Umbilical cord (tissue), 2 donors: ENCODE measurements around the gene CAST. TPM values are rescaled to one million over a fixed set of nuclear protein-coding genes. Genes with fewer than 3 reads are reported as not detected.
A peak's percentile ranks its signal among the peaks of the same experiment; 100 is the strongest.

Source experiments
- DNase-seq: peaks from one replicate; pipeline ENCODE4 v3.0.0-alpha.2; 2015; ENCODE audit warnings: low spot score
- total RNA-seq: library from RNA; depleted of rRNA; stranded (reverse); fragments of >200 nt; gene quantifications from one replicate; pipeline ENCODE4 v1.2.3, GENCODE V29; 2014; ENCODE audit warnings: low replicate concordance; ENCODE audit not compliant: insufficient read depth

CAST gene
- total RNA-seq, 1 donor from 2014 or later = 158 TPM

DNA sequence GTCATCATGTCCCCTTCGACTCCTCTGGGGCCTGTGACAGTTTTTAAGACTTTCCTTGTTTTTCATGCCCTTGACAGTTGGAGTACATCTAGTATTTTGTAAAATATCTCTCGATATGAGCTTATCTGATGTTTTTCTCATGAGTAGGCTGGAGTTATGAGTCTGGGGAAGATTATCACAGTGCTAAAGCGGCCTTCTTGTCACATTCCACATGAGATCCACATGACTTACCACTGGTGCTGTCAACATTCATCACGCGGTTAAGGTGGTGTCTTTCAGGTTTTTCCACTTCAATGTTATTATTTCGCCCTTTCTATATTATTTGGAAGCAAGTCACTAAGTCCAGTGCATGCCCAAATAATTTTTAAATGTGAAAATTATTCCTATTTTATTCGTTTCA lies 17.1 kb upstream of the CAST start:
- peak; percentile 59 for DNase-seq

DNA sequence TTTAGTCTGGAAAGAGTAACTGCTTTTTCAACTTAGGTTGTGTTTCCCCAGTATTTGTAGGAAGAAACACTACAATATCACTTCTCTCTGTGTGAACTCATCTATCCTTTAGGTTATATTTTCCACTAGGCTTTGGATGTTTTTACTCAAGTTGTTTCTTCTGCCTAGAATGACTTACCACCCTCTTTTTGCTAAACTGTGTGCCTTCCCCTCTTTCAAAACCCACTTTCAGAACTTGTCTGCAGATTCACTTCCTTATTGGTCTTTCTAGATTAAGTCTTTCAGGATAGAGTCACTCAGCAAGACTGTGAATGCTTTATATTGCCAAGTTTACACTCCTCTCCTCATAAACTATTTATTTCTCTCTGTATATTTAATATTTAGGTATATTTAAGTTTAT lies 14.2 kb upstream of the CAST start:
- DNase-seq = no peak

DNA sequence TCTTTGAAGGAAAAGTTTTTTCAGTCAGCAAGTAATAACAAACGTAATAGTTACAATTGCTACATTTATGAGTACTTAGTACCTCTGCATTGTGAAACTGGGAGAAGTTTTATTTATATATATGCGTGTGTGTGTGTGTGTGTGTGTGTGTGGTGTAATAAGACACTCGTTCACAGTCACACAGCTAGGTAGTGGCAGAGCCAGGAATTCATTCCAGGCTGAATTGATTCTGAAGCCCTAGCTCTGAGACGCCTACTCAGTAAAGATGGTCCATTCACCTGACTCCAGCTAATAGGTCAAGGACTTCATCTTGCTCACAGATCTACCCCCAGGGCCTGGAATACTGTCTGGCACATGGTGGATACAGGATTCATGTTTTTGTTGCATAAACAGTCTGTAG lies 13.6 kb upstream of the CAST start:
- no peak for DNase-seq

DNA sequence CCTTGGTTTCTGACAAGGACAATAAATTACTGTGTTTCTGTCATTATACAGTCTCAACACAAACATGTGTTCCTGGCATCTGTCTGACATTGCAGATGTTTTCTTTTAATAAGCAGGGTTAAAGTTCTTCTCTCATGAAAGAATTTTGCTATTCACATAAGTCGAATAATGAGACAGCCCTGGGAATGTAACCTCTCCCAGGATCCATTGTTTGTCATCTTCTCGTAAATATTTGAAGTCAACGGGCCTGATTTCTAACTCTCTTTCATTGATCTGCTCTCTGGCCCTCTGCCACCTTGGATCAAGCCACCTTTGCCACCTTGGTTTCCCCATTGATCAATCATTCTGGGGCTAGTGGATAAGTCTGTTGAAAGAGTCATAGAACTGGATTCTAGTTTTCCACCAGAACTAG lies 12.9 kb upstream of the CAST start:
- DNase-seq = no peak

DNA sequence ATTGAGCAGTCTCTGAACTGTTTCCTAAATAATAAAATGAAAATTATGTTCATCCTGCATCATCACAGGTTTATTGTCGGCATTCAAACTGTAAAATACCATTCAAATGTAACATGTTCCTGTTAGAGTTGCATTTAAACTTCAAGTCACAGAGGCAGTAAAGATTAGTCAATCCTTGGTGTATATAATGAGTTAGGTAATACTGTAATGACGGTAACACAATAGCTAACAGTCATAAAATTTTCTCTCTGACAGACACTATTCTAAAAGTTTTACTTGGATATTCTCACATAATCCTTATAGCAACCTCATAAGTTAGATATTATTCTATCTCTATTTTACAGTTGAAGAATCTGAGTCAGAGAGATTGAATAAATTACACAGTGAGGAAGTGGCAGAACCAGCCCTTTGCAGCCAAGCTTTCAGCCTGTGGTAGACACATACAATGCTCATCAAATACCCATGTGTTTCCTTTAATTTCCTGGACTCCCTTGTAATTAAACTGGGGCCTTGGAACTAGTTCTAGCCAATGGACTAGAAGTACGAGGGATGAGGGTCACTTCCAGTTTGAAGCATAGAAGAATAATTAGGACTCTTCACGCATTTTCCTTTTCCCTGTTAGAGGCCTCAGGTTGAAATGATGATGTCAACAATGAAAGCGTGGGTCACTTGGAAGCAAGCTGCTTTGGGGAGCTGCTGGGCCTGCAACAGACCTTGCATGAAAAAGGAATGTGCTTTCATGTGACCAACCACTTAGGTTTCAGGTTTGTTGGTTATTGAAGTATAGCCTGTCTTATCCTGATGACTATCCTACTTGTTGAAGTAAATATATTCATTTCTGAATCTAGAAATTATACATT lies 12.3 kb upstream of the CAST start:
- DNase-seq = no peak

DNA sequence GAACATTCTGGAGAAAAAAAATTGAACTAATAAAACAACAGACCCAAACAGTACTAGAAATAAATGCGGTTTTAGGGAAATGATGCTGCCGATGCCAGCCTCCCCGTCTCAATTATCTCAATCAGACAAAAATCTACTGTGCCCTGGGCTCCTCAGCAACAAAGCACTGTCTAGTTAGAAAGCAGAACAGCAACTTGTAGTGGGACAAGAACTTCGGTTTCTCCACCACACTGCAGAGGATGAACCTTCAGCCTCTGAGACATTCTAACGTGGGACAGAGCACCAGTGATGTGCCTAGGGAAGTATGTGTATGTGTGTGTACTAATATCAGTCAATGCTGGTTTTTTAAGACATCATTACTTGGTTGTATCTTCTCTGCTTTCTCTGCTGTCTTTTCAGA lies 11.1 kb upstream of the CAST start:
- no peak for DNase-seq

DNA sequence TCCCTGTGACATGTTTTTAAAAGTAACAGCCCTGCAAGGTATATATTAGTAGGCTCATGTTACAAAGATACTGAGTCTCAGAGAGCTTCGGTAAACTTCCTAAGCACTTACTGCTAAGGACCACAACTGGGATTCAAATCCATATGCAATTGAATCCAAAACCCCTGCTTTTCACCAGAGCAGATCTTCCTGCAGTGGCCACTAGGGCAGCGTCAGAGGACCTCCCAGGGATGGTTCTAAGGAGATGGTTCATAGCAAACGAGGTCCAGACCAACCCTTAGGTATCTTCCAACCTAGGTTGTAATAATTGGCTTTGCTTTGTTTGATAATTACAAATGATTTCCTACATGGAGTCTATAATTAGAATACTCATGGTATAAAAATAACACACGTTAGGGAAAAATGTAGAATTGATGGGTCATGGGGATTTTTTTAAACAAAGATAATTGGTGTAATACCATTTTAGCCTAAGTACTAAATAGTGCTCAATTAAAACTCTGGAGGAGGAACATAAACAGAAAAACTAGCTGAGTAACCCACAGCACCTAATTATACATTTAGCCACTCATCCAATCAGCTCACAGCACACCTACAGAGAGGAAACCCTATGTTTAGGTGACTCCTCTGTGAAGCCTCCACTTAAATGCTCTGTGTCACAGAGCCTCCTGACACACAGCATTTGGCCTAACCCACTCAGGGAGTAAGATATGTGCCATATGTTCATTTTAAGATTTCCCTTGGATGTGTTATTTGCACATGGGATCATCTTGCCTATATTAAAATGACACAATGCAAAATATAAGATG lies 10.0 kb upstream of the CAST start:
- no peak for DNase-seq

DNA sequence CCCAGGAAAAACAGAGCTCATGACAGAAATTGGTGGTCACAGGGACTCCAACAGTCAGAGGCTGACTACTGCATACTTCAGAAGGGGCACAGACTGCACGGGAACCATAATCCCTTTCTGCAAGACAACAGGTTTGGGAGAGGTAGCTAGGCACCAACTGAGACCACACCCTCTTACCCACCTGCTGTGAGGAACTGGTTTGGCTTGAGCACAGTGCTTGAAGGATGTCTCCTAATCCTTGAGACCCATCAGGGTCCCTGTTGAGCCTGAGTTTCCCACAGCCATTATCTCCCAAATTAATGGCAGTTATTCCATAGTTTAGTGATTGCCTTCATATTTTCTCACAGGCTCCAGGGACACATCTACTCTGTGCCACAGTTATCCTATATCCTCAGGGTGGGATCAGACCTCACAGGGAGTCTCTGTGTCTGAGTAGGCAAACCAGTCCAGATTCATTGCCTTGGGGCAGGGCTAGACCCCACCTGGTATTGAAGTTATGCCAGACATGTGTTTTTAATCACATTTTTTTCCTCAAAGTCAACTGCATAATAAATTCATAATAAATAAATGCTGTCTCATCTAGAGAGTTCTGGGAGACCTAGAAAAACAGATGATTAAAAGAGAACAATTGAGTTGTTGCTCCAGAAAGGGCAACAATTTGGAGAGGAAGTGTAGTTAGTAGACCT lies 9.3 kb upstream of the CAST start:
- DNase-seq = no peak

DNA sequence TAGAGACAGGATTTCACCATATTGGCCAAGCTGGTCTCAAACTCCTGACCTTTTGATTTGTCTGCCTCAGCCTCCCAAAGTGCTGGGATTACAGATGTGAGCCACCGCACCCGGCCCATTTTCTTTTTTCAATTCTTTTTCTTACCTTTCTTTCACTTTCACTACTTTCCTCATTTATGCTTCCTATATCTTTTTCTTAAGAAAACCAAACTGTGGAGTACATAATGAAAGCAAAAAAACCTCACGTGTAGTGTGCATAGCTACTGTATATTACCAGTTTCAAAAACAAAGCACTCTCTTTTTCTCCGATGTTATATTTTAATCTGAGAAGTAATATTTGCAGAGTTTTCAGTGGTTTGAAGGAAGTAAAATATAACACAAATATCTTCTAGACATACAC lies 8.0 kb upstream of the CAST start:
- DNase-seq = no peak

DNA sequence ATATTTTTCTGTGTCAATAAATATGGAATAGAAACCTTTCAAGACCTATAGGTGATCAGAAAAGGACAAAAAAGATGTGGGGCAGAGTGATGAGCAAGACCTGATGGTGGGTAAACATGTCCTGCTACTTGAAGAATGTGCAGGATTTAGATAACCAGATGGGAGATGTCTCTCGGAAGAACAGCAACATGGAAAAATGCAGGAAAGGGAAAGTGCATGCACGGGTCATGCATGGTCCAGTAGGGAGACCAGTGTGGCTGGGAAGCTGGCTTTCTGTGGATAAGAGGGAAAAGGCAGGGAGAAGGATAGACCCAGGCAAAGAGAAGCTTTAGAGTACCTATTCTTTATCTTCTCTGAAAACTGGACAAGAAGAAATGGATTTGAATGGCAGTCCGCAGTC lies 7.1 kb upstream of the CAST start:
- DNase-seq = no peak

DNA sequence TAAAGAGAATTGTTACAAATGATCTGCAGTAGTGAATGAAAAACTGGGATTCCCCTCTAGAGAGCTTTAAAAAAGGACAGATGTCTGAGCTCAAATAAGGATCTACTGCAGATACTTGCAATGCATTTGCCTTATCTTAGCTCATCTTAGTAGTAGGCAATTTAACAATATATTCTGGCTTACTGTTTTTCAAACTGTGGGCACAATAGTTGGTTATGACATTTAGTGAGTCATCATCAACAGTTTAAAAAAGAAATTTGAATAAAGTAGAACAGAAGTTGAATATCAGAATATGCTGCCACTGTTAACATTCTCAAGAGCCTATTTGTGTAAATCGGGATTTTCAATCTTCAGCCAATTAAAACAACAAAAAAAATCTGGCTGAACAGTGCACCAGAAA lies 6.7 kb upstream of the CAST start:
- DNase-seq = no peak

DNA sequence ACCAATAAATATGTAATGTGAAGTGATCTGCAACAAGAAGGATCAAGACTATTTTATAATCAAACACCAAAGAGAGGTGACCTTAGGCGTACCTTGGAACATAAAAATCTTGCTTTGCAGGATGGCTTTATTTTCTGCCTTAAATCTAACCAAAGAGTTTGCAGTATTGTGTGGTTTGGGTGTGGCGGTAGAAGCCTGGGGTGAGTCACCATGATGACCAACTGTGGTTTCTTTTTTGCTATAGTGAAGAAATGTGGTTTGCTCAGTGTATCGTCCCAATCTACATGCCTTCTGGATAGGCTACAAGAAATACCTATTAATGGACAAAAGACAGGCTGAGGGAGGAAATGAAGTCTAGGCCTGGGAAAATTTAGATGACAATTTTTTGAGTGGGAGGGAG lies 5.1 kb upstream of the CAST start:
- peak; percentile 68 for DNase-seq

DNA sequence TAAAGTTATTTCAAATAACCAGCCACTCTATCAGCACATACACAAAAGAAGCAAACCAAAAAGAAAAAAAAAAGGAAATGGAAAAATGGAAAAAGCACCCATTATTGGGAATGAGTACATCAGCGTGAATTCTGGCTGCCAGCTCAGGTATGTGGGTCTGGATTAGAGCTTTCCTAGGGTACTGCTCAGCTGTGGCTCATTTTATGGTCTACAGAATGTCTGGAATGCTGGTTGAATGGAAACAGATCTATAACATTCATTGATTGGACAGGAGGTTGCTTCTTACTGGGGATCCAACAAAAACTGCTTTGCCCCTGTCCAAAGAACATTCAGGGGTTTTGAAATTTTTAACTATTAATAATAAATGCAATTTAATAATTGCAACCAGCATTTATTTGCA lies 3.9 kb upstream of the CAST start:
- no peak for DNase-seq

DNA sequence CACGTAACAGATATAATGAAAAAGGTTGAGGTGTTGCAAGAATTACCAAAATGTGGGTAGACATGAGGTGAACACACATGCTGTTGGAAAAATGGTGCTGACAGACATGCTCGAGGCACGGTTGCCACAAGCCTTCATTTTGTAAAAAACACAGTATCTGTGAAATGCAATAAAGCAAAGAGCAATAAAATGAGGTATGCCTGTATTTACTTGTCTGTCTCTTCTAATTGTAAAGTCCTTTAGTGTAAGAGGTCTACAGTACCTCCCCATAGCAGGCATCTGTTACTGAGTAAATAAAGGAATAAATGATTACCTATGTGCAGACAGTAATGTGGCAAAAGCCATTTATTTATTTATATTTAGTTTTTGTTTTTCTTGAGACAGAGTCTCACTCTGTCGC lies 3.0 kb upstream of the CAST start:
- DNase-seq = no peak

DNA sequence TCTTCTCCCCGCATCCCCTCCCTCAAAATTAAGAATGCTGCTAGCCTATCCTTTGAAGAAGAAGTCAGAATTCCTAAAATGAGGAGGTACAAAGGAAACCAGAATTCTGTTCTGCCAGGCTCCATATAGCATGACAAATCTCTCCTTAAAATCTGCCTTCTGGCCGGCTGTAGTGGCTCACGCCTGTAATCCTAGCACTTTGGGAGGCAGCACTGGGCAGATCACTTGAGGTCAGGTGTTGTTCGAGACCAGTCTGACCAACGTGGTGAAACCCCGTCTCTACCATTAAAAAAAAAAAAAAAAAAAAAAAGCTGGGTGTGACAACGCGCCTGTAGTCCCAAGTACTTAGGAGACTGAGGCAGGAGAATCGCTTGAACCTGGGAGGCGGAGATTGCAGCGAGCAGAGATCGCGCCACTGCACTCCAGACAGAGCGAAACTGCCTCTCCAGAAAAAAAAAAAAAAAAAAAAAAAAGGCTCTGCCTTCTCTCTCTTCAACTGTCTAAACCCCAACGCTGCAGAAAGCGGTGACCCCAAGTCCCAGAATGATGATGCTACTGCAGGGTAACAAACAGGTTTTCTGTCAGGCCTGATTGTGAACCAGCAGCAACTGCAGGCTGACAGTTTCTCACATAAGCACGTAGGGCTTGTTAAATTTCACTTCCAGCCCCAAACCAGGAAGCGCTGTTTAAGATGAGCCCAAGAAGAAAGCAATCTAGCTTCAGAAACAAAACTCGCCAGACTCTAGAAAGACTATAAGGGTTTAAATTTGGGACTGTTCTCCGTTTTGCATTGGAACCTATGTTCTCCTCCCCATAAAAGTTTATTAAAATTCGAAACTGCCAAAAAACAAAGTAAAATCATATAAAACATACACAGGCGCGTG lies 963 bp upstream of the CAST start:
- DNase-seq = peak; percentile 83

DNA sequence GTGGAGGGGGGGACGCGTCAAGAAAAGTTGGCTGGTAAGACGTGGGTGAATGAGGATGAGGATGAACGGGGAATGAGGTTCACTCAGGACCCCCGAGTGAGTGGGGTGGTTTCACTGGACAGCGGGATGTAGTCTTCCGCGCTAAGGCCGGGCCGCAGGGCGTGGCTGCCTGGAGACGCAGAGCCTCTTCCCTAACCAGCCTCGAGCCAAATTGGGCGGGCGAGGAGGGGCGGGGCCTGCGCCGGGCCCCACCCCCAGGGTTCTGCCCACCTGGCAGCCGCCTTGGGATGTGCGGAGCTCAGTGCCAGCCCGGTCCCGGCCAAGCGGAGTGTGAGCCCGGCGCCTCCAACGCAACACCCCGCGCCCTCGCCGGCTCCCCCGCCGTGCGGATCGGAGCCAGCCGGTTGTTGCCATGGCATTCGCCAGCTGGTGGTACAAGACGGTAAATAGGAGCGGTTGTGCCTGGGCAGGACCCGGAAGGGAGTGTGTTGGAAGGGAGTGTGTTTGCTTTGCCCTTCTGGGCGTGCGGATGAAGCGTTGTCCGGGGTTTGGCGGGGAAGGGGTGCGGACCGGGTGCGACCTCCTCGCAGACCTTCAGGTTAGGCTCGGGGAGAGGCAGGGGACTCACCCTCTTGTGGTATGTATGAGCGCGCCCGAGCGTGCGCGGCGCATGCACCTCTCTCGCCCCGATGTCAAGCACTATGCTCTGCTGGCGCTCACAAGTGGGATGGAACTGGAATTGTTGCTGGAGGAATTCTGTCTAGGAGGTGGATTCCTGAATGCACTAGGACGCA lies 746 bp downstream of the CAST start:
- DNase-seq = peak; percentile 94

DNA sequence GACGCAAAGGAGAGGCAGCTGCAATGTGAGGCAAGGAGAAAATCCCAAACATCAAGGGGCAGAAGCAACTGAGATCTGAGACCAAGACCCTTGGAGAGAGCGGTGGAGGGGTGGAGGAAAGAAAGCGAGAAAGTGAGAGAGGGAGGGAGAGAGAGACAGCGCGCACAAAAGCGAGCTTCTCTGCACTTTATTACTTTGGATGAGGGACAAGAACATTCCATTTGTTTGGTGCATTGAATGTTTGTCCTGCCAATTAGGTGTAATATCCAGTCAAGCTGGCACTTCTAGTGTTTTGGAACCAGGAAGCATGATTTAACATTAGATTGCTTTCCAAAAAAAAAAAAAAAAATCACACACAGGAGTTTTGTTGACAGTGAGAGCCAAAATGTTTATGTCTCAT lies 1.4 kb downstream of the CAST start:
- DNase-seq = no peak

DNA sequence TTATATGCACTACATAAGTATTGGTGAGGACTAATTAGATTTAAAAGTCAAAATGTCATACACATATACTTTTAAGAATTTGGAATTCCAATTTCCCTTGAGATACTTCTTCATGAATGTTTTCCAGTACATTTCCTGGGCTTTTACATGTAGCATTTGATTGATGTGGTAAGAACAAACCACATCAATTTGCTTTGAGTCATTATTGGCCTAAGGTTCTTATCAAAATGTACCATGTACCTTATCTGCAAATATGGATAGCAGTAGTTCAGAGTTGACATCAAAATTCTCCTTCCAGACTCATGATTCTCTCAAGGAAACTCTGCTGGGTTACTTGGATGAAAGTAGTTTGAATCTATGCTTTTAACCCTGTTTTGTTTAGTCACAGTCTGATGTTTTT lies 2.5 kb downstream of the CAST start:
- no peak for DNase-seq

DNA sequence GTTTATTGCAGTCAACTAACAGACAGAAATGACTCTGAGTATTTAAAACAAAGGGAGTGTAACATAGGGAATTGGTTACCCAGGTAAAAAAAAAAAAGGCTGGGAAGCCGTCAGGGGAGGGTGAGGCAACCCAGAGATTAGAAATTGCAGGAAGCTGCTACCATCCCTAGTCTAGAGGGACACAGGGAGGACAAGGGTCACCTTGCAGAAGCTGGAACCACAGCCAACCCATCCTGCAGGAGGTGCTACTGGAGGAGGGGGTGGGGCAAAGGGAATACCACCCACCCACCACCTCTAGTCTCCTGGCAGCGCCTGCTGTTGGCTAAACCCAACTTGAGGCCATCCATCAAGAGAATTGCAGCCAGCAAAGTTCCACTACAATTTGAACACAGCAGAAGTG lies 6.5 kb downstream of the CAST start:
- no peak for DNase-seq

DNA sequence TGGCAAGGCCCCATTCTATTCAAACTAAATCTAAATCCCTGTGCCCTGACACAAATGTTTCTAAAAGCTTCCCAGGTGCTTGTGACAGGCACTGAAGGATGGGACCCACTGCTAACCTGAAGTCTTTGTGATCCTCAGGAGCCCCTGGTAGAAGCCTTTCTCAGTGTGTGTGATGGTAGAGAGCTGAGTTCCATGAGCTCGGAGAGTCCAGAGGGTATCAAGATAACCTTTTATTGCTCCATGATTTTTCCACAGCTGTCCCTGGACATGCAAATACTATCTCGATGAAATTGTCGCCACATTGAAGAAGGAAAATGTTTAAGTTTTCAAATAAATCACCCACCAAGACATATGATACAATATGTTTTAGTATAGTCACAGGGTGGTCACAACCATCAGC lies 7.7 kb downstream of the CAST start:
- no peak for DNase-seq

DNA sequence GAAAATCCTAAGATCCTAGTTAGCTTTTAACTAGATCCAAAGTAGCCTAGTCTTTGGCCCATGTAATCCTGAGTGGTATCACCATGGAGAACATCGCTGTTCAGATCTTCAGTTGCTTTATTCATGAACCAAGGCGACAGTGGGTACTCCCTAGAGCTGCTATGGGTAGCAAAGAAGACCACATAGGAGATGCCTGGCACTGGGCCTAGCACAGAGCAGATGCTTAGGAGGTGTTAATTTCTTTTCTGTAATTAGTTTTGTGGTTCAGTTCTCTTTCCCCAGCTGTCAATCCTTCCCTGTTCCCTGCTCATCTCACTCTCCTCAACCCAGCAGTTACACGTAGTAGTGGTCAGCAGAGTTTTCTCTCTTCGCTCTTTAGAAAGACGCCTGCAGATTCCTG lies 9.3 kb downstream of the CAST start:
- no peak for DNase-seq
